SU-DHL-6 (cell line): ENCODE results near the gene TAMM41.

ENCODE experiments used
- CTCF ChIP-seq: fragments of 200-600 bp; sonication (generic); IDR thresholded peaks from one replicate; pipeline ENCODE4 v1.5.1; 2017; ENCODE audit warnings: antibody characterized with exemption, mild to moderate bottlenecking, low read length, moderate library complexity; ENCODE audit not compliant: insufficient read depth, poor library complexity, severe bottlenecking
- EZH2phosphoT487 ChIP-seq: fragments of 200-600 bp; sonication (generic), shearing (Covaris generic); conservative IDR thresholded peaks from 2 replicates; pipeline ENCODE4 v1.6.1; 2018; ENCODE audit warnings: mild to moderate bottlenecking, antibody characterized with exemption, low read length, moderate library complexity, mixed read lengths

- TF ChIP-seq CTCF: no peak
- no peak for TF ChIP-seq EZH2phosphoT487
These were observed 19.9 kb downstream of the TAMM41 start for GRCh38 chr3:11826628-11827265.
